Spleen (tissue), 11 donors: ENCODE results near the gene PPP1R12B. TPM values are rescaled to one million over a fixed set of nuclear protein-coding genes. Genes with fewer than 3 reads are reported as not detected.

Experiments
- DNase-seq: peaks from one replicate; pipeline ENCODE4 v3.0.0-alpha.2; 2020
- H3K27ac ChIP-seq, 8 donors: fragments of 200-600 bp; sonication (generic) in 7 of 8; 1 replicate in 4 of 8; 2 replicates in 4 of 8; pipeline versions ENCODE4 v1.5.0 to v1.8.0; 2016 to 2021; ENCODE audit warnings: inconsistent platforms in 4 of 8, mild to moderate bottlenecking in 4 of 8, moderate library complexity in 1 of 8
- H3K27me3 ChIP-seq, 7 donors: fragments of 200-600 bp; sonication (generic) in 6 of 7; replicated peaks in 1 of 7; 1 replicate in 4 of 7; 2 replicates in 3 of 7; pipeline versions ENCODE4 v1.5.0 to v1.8.0; 2016 to 2021; ENCODE audit warnings: inconsistent platforms in 3 of 7, mild to moderate bottlenecking in 1 of 7
- H3K36me3 ChIP-seq, 6 donors: fragments of 200-600 bp; sonication (generic) in 5 of 6; 1 replicate in 4 of 6; 2 replicates in 2 of 6; pipeline versions ENCODE4 v1.5.0 to v1.8.0; 2016 to 2021; ENCODE audit warnings: inconsistent platforms in 2 of 6
- H3K4me1 ChIP-seq, 6 donors: fragments of 200-600 bp; sonication (generic) in 5 of 6; 1 replicate in 3 of 6; 2 replicates in 3 of 6; pipeline versions ENCODE4 v1.5.0 to v1.8.0; 2016 to 2021; ENCODE audit warnings: inconsistent platforms in 3 of 6
- H3K4me3 ChIP-seq, 8 donors: fragments of 200-600 bp; sonication (generic) in 7 of 8; 1 replicate in 4 of 8; 2 replicates in 4 of 8; pipeline versions ENCODE4 v1.5.0 to v1.8.0; 2016 to 2021; ENCODE audit warnings: inconsistent platforms in 4 of 8, mild to moderate bottlenecking in 4 of 8, moderate library complexity in 2 of 8
- H3K9me3 ChIP-seq, 8 donors: fragments of 200-600 bp; sonication (generic) in 7 of 8; 1 replicate in 4 of 8; 2 replicates in 4 of 8; pipeline versions ENCODE4 v1.5.0 to v1.8.0; 2016 to 2021; ENCODE audit warnings: inconsistent platforms in 4 of 8
- CTCF ChIP-seq, 11 experiments: fragments of 200-600 bp in 7 of 11; fragments of 450-650 bp in 4 of 11; sonication (generic) in 4 of 11; IDR thresholded peaks in 8 of 11; conservative IDR thresholded peaks in 3 of 11; 1 replicate in 7 of 11; 2 replicates in 4 of 11; pipeline versions ENCODE4 v1.4.0 to v1.8.0; 2016 to 2021; ENCODE audit warnings: antibody characterized with exemption in 11 of 11, inconsistent platforms in 4 of 11, mild to moderate bottlenecking in 1 of 11
- POLR2A ChIP-seq, 3 donors: fragments of 450-650 bp; IDR thresholded peaks; one replicate each; pipeline ENCODE4 v1.5.1; 2017; ENCODE audit warnings: antibody characterized with exemption in 3 of 3, mild to moderate bottlenecking in 1 of 3
- POLR2AphosphoS5 ChIP-seq, 3 donors: sonication (generic); formaldehyde crosslinking; IDR thresholded peaks; one replicate each; pipeline ENCODE4 v1.5.1; 2017; ENCODE audit warnings: antibody characterized with exemption in 3 of 3
- WGBS, 5 donors: extraction: QIAGEN DNeasy Blood & Tissue Kit in 3 of 5; methylation state at CpG; one replicate each; pipeline versions ENCODE4 v1.1.5 to v1.1.7; 2013 to 2018; 5-methylcytosine and 5-hydroxymethylcytosine counted together
- intact Hi-C: fragments of 100-400 bp; cut with DNase I; formaldehyde crosslinking; loops from one replicate; pipeline ENCODE4 v1.15.0; 2023; ENCODE audit warnings: low total_unique reads
- polyA plus RNA-seq, 3 donors: library from polyadenylated mRNA; stranded (reverse); fragments of 200-250 nt; gene quantifications; one replicate each; pipeline ENCODE4 v1.2.1, GENCODE V29; 2013
- total RNA-seq, 7 donors: library from RNA; depleted of rRNA in 3 of 7; stranded (reverse); fragments of >200 nt in 3 of 7; fragmentation: NEBNext Ultra II Directional in 4 of 7; extraction: Animal tissue kit (Norgen Biotek cat#: 25700) in 4 of 7; gene quantifications; one replicate each; pipeline versions ENCODE4 v1.1.0 to v1.2.1, GENCODE V29; 2016 to 2021
- donor health status: healthy with polysubstance abuse.
- donor health status: DM: no; HTN: no; CAD: no; lungs with moderate emphysema.
- donor health status: DM: no; HTN: no; CAD: no.
- donor health status: Bipolar disorder and iron deficiency.
- donor health status: healthy.
- donor health status: DM: no; HTN: no; CAD: no.
- donor health status: DM: yes; HTN: yes; CAD: no.

Gene PPP1R12B
- total and polyA plus RNA-seq, 10 donors, result 2.4 to 124 (median 73.7) TPM

DNA sequence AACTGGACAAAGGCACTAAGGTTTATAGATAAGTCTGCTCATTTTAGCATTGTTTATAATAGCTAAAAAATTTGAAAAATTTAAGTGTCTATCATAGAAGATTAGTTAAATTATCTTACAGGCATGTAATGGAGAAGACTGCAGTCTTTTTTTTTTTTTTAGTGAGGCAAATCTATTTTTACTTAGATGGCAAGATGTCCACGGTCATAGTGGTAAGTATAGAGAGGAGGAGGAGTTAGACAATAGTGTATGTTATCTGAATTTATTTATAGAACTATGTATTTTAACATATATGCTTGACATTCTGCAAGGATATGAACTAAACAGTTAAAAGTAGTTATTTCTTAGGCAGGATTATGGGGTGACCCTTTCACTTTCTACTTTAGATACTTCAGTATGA is 212.7 kb downstream of the PPP1R12B start:
- WGBS, 5 donors, result 55 to 74% (median 63%) methylated on average over 1 of the region's 1 CpG
- no peak for TF ChIP-seq CTCF (IDR thresholded peaks at IDR 0.05 in 8 of 11, conservative IDR thresholded peaks at IDR 0.05 in 3 of 11)
- no peak for TF ChIP-seq POLR2AphosphoS5 (IDR thresholded peaks at IDR 0.05)
- TF ChIP-seq POLR2A (IDR thresholded peaks at IDR 0.05), result no peak
- DNase-seq, result no peak
- intact Hi-C loops, result loop anchor here (10.0 kb wide), 1 partner anchor 56 kb away; no protein-coding TSS in a partner anchor
- H3K9me3 ChIP-seq, result no peaks in the 10 kb centered on the region
- peaks cover 0 to 42% (median 17%) of the 10 kb centered on the region in 6 donors for H3K36me3 ChIP-seq
- H3K27me3 ChIP-seq, result no peaks in the 10 kb centered on the region
- peaks cover 8 to 56% (median 25%) of the 10 kb centered on the region in 6 donors for H3K4me1 ChIP-seq
- H3K4me3 ChIP-seq, result no peak overlapping the region
- peak overlapping the region in 1 of 8 donors; percentile 11 for H3K27ac ChIP-seq

- H3K9me3 ChIP-seq, result no peaks in the 10 kb centered on the region
- intact Hi-C loops, result loop anchor here (10.0 kb wide), 1 partner anchor 57 kb away; no protein-coding TSS in a partner anchor
- WGBS, 5 donors, result 80 to 87% (median 84%) methylated on average over 2 of the region's 2 CpGs
- TF ChIP-seq POLR2AphosphoS5 (IDR thresholded peaks at IDR 0.05) (no peak), CTCF (IDR thresholded peaks at IDR 0.05 in 8 of 11, conservative IDR thresholded peaks at IDR 0.05 in 3 of 11) (no peak), POLR2A (IDR thresholded peaks at IDR 0.05) (no peak)
- H3K27me3 ChIP-seq, result no peaks in the 10 kb centered on the region
- DNase-seq, result no peak
- H3K27ac ChIP-seq, result peak overlapping the region in 3 of 8 donors; percentile 3 to 22 (median 11)
- peaks cover 9 to 57% (median 28%) of the 10 kb centered on the region in 6 donors for H3K4me1 ChIP-seq
- H3K4me3 ChIP-seq, result no peak overlapping the region
- H3K36me3 ChIP-seq, result peaks cover 0 to 49% (median 17%) of the 10 kb centered on the region in 6 donors
Measured at GRCh38 chr1:202561726-202562443, 213.4 kb downstream of the PPP1R12B start.

DNA sequence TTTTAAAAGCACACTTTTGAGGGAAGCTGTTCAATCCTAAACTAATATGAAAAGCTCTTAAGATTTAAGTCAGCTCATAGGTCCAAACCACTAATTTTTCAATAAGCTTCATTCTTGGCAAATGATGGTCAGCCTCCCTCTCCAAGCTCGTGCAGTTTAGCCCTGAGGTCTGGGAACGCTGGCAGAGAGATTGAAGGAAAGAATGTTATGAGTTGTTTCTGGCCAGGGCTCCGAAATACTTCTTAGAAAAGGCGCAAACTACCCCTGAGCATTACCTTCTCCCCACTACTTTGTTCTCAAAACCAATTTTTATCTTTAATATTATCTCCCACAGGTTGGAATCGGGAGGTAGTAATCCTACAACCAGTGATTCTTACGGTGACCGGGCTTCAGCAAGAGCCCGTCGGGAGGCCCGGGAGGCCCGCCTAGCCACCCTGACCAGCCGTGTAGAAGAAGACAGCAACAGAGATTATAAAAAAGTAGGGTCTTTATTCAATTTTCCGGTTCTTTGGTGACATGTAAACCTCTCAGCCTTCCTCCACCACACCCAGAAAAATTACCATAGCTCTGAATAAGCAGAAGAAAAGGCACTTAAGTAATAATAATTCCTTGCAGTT is 214.1 kb downstream of the PPP1R12B start:
- Histone ChIP-seq H3K4me3 (no peak overlapping the region), H3K27me3 (no peaks in the 10 kb centered on the region), H3K4me1 (peaks cover 9 to 58% (median 33%) of the 10 kb centered on the region in 6 donors), H3K27ac (peak overlapping the region in 3 of 8 donors; percentile 9 to 22 (median 11)), H3K9me3 (no peaks in the 10 kb centered on the region), H3K36me3 (peaks cover 0 to 55% (median 18%) of the 10 kb centered on the region in 6 donors)
- DNase-seq, result no peak
- intact Hi-C loops, result loop anchor here (10.0 kb wide), 1 partner anchor 58 kb away; no protein-coding TSS in a partner anchor
- 79 to 93% (median 91%) methylated on average over 13 of the region's 13 CpGs for WGBS, 5 donors
- TF ChIP-seq CTCF (IDR thresholded peaks at IDR 0.05 in 8 of 11, conservative IDR thresholded peaks at IDR 0.05 in 3 of 11) (no peak), POLR2A (IDR thresholded peaks at IDR 0.05) (no peak), POLR2AphosphoS5 (IDR thresholded peaks at IDR 0.05) (no peak)

DNA sequence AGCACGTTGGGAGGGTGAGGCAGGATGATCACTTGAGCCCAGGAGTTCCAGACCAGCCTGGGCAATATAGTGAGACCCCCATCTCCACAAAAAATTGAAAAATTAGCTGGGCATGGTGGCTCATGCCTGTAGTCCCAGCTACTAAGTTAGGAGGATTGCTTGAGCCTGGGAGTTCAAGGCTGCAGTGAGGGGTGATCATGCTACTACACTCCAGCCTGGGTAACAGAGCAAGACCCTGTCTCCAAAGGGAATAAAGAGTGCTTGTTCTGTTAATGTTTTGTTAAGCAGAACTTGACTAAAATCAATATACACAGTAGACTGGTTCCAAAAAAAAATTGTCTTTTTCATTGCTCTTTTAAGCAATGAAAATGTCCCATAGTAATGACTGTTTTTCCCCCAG is 215.3 kb downstream of the PPP1R12B start:
- no peak for DNase-seq
- 91 to 97% (median 94%) methylated on average over 1 of the region's 1 CpG for WGBS, 5 donors
- Histone ChIP-seq H3K4me3 (no peak overlapping the region), H3K27ac (peak overlapping the region in 3 of 8 donors; percentile 18 to 58 (median 37)), H3K9me3 (no peaks in the 10 kb centered on the region), H3K36me3 (peaks cover 0 to 68% (median 21%) of the 10 kb centered on the region in 6 donors), H3K4me1 (peaks cover 9 to 66% (median 33%) of the 10 kb centered on the region in 6 donors), H3K27me3 (no peaks in the 10 kb centered on the region)
- TF ChIP-seq CTCF (IDR thresholded peaks at IDR 0.05 in 8 of 11, conservative IDR thresholded peaks at IDR 0.05 in 3 of 11), result no peak
- no peak for TF ChIP-seq POLR2AphosphoS5 (IDR thresholded peaks at IDR 0.05)
- no peak for TF ChIP-seq POLR2A (IDR thresholded peaks at IDR 0.05)
- intact Hi-C loops, result loop anchor here (10.0 kb wide), 1 partner anchor 59 kb away; no protein-coding TSS in a partner anchor
